ENCODE results near the gene GTF2B.

DNA sequence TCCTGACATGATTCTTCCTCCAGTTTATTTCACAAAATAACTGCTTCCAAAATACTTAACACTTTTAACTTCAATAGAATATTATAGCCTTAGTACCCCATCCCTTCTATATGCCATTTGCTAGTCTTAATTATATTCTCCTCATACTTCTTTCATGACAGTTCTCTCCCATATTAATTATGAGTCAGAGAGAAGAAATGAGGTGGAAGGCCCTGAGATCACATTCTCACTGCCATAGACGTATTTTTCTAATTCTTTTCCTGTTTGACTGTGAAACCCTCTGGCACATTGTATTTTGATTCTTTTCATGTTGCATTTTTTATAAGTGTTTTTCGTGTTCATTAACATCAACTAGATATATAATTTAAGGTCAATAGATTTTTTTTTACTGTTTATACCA, 88.4 kb downstream of the GTF2B start:
- TF ChIP-seq, protein P1, sequence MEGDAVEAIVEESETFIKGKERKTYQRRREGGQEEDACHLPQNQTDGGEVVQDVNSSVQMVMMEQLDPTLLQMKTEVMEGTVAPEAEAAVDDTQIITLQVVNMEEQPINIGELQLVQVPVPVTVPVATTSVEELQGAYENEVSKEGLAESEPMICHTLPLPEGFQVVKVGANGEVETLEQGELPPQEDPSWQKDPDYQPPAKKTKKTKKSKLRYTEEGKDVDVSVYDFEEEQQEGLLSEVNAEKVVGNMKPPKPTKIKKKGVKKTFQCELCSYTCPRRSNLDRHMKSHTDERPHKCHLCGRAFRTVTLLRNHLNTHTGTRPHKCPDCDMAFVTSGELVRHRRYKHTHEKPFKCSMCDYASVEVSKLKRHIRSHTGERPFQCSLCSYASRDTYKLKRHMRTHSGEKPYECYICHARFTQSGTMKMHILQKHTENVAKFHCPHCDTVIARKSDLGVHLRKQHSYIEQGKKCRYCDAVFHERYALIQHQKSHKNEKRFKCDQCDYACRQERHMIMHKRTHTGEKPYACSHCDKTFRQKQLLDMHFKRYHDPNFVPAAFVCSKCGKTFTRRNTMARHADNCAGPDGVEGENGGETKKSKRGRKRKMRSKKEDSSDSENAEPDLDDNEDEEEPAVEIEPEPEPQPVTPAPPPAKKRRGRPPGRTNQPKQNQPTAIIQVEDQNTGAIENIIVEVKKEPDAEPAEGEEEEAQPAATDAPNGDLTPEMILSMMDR (IDR thresholded peaks at IDR 0.05) = no peak
- no peak for TF ChIP-seq EZH2 (IDR thresholded peaks at IDR 0.05; ENCODE audit: borderline replicate concordance, insufficient read depth, low read depth, low read length, poor library complexity, severe bottlenecking)
